ENCODE results near the gene THSD4.

DNA sequence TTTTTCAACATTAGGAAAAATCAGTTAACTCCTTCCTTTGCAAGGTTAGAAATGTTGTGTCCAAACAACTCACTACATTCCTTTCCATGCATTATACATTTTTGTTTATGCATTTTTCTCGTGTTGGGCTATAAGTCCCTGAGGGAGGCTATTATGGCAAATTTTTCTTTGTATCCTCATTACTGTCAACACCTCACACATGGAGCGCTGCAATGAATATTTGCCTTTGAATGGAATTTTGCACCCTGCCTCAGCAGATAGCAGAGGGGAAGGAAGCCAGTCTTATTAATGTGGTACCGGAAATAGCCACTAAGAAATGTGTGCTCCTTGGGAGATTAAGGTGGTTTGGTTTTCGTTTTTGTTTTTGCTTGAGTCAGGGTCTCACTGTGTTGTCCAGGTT, 134.7 kb downstream of the THSD4 start:
- TF ChIP-seq CTCF (IDR thresholded peaks at IDR 0.05; ENCODE audit: insufficient read depth, low read length) (no peak), POLR2AphosphoS5 (IDR thresholded peaks at IDR 0.05; ENCODE audit: low read depth) (no peak), SPI1 (IDR thresholded peaks at IDR 0.05; ENCODE audit: borderline replicate concordance, low read depth) (no peak)
- TF ChIP-seq, protein P1, sequence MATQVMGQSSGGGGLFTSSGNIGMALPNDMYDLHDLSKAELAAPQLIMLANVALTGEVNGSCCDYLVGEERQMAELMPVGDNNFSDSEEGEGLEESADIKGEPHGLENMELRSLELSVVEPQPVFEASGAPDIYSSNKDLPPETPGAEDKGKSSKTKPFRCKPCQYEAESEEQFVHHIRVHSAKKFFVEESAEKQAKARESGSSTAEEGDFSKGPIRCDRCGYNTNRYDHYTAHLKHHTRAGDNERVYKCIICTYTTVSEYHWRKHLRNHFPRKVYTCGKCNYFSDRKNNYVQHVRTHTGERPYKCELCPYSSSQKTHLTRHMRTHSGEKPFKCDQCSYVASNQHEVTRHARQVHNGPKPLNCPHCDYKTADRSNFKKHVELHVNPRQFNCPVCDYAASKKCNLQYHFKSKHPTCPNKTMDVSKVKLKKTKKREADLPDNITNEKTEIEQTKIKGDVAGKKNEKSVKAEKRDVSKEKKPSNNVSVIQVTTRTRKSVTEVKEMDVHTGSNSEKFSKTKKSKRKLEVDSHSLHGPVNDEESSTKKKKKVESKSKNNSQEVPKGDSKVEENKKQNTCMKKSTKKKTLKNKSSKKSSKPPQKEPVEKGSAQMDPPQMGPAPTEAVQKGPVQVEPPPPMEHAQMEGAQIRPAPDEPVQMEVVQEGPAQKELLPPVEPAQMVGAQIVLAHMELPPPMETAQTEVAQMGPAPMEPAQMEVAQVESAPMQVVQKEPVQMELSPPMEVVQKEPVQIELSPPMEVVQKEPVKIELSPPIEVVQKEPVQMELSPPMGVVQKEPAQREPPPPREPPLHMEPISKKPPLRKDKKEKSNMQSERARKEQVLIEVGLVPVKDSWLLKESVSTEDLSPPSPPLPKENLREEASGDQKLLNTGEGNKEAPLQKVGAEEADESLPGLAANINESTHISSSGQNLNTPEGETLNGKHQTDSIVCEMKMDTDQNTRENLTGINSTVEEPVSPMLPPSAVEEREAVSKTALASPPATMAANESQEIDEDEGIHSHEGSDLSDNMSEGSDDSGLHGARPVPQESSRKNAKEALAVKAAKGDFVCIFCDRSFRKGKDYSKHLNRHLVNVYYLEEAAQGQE (IDR thresholded peaks at IDR 0.05; ENCODE audit: insufficient replicate concordance, low read depth), result no peak

Data from HL-60 (cell line).